Activated CD8-positive, alpha-beta memory T cell treated with anti-CD3 and anti-CD28 coated beads, Interleukin-2, amount 50 U/mL, for 24 hours (primary cell): Measurements from ENCODE around the gene MCOLN1.
"Not testable (repeated sequence)": the region's sequence is repeated elsewhere in the genome, so short reads cannot be mapped to it uniquely, and the experiment has no call there.

ENCODE experiments used
- DNase-seq: peaks from one replicate; pipeline ENCODE4 v3.0.0-alpha.2; 2020; ENCODE audit errors: extremely low read depth

MCOLN1 gene

GRCh38 chr19:7524992-7525739 is 2.7 kb downstream of the MCOLN1 start:
- no peak for DNase-seq

- DNase-seq, result no peak
Measured at GRCh38 chr19:7526059-7526929, 3.9 kb downstream of the MCOLN1 start.

DNA sequence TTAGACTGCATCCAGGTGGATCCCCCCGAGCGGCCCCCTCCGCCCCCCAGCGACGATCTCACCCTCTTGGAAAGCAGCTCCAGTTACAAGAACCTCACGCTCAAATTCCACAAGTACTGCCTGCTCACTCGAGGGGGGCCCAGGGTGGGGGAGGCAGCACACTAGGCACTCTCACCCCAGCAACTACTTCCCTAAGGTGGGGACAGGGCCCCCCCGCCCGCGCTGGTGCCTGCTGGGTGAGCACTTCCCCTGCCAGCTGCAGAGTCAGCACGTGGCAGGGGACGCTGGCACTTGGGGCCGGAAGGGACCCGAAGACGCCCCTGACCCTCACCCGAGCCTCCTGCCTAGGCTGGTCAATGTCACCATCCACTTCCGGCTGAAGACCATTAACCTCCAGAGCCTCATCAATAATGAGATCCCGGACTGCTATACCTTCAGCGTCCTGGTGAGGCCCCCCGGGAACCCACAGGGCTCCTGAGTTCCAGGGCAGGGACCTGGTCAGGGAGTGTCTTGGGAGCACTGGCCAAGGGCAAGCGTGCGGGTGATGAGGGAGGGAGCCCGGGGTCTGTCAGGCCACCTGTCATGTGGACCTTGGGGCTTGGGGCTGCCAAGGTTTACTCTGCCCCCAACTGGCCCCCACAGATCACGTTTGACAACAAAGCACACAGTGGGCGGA is 5.2 kb downstream of the MCOLN1 start:
- DNase-seq, result no peak

DNA sequence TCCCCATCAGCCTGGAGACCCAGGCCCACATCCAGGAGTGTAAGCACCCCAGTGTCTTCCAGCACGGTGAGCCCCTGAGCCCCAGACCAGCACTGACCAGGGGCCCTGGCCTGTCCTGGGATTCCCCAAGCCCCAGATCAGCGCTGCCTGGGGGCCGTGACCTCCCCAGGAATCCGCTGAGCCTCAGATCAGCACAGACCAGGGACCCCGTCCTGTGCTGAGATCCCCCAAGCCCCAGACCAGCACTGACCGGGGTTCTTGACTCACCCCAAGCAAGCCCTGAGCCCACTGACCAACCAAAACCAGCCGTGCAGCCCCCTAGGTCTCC is 5.7 kb downstream of the MCOLN1 start:
- DNase-seq, result no peak

GRCh38 chr19:7528522-7529245 is 6.3 kb downstream of the MCOLN1 start:
- DNase-seq, result no peak

- DNase-seq, result no peak
Measured at GRCh38 chr19:7529246-7529600, 6.8 kb downstream of the MCOLN1 start.

GRCh38 chr19:7529610-7530490 is 7.4 kb downstream of the MCOLN1 start:
- DNase-seq, result no peak

DNA sequence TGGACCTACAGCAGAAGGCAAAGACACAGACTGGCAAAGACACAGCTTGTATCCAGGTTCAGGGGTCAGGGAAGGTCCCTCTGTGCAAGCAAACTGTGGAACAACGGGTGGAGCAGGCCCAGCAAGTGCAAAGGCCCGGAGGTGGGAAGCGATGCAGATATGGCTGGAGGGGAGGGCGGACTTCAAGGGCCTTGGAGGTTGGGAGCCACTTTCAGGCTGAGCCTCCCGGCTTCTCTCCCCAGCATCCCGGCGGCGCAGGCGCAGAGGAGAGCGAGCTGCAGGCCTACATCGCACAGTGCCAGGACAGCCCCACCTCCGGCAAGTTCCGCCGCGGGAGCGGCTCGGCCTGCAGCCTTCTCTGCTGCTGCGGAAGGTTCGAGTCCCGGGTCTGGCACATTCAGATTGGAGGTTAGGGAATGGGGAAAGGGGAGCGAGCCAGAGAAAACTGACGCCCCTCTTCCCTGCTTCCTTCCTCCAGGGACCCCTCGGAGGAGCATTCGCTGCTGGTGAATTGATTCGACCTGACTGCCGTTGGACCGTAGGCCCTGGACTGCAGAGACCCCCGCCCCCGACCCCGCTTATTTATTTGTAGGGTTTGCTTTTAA is 11.0 kb downstream of the MCOLN1 start:
- no peak for DNase-seq

DNA sequence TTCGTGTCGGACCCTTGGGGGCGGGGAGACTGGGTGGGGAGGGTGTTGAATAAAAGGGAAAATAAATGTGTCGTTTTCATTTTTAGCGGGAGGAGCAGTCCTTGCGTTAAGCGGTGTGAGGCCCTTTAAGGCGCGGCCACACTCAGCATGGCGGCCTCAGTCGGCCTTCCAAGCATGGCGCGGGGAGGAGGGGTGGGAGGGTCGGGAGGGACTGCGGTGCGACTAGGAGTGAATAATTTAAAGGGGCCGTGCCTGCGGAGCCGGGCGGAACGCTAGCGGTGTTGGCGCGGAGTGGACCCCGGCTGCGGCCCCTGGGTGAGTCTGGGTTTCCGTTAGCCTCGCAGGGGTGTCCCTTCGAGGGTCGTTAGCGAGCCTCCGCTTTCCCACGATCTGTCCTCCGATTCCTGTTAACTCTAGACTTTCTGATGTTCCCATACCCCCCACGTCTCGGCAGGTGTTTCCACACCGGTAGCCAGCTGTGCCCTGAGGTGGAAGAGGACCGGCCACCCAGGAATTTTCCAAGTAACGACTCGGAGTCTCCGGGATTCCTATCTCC is 11.6 kb downstream of the MCOLN1 start:
- DNase-seq, result peak; percentile 61

DNA sequence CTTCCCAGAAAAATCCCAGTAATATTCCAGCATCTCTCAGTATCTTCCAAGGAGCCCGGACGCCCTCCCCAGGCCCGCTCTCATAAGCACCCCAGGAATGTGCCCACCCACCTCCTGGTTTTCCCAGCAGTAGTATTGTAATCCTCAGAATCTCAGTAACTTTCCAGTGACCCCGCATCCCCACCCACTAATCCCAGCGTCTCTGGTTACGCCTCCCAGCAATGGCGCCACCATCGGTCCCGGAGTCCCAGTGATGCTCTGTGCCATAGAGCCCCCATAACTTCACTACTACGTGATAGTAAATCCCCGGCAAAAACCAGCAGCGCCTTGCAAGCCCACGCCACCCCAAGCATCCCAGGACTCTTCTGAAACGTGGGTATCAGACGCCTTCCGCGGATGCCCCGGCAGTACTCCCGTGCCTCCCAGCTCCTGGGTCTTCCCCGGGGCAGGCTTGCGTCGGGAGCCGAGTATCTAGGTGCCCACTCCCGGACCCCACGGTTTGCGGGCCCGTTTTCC is 12.2 kb downstream of the MCOLN1 start:
- DNase-seq, result no peak

GRCh38 chr19:7535047-7535997 is 12.9 kb downstream of the MCOLN1 start, which contains the start of gene PNPLA6:
Gene PNPLA6, plus strand, starts transcription at chr19:7535717. Its CDS starts 72 bp downstream, at chr19:7535789.
- peak; percentile 75 for DNase-seq

DNA sequence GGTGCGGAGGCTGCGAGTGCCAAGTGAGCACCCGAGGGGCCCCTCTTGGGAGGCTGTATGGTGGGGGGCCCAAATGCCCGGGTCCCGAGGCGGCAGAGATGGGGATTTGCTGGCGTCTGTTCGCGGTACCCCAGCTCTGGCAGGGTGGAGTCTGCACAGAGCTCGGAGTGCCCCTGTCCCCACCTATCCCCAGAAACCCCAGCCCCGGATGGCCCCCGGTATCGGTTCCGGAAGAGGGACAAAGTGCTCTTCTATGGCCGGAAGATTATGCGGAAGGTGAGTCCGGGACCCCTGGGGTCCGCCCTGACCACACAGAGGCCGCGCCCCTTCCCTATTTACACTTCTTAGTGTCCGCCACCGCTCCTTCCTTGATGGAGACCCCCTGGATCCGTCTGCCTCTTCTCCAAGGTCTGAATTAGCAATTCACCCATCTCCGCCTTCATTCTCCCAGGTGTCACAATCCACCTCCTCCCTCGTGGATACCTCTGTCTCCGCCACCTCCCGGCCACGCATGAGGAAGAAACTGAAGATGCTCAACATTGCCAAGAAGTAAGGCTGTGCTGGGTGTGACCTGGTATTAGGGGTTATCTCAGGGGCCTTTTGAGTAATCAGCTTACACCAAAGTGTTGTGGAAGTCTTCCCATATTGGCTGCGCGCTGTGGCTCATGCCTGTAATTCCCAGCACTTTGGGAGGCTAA is 13.7 kb downstream of the MCOLN1 start:
- DNase-seq, result no peak

DNA sequence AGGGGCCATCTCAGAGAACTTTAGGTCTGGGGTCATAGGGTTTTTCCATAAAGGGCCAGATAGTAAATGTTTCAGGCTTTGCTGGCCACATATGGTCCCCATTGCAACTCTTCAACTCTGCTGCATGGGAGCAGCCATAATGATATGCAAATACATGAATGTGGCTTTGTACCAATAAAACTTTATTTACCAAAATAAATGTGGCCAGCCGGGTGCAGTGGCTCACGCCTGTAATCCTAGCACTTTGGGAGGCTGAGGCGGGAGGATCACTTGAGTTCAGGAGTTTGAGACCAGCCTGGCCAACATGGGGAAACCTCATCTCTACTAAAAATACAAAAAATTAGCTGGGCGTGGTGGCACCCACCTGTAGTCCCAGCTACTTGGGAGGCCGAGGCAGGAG is 16.6 kb downstream of the MCOLN1 start:
- DNase-seq, result not testable (repeated sequence)

GRCh38 chr19:7539827-7540425 is 17.5 kb downstream of the MCOLN1 start:
- DNase-seq, result no peak

GRCh38 chr19:7540761-7541474 is 18.5 kb downstream of the MCOLN1 start:
- DNase-seq, result no peak

DNA sequence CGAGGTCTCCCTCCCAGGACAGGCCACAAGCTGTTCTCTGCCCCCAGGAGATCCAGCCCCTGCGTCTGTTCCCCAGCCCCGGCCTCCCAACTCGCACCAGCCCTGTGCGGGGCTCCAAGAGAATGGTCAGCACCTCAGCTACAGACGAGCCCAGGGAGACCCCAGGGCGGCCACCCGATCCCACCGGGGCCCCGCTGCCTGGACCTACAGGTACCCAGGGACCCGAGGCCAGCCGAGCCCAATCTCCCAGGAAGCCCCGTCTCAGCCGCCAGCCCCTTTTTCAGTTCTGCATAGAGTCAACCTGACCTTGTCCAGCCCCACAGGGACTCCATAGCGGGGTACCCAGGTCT is 19.0 kb downstream of the MCOLN1 start:
- no peak for DNase-seq

GRCh38 chr19:7541828-7542443 is 19.5 kb downstream of the MCOLN1 start:
- no peak for DNase-seq
